GM12875 (cell line): ENCODE results near the gene NUMA1.

Experiments used
- H3K4me3 ChIP-seq: one replicate; pipeline ENCODE4 v1.5.1; 2011; ENCODE audit warnings: low read depth, low read length, control low read depth
- TF ChIP-seq, protein P1 (sequence below): IDR thresholded peaks from 2 replicates; pipeline ENCODE4 v1.5.1; 2011; ENCODE audit warnings: low read depth, mild to moderate bottlenecking, control low read depth, inconsistent platforms, low read length, moderate library complexity, borderline replicate concordance; ENCODE audit not compliant: insufficient read depth

Gene NUMA1

DNA sequence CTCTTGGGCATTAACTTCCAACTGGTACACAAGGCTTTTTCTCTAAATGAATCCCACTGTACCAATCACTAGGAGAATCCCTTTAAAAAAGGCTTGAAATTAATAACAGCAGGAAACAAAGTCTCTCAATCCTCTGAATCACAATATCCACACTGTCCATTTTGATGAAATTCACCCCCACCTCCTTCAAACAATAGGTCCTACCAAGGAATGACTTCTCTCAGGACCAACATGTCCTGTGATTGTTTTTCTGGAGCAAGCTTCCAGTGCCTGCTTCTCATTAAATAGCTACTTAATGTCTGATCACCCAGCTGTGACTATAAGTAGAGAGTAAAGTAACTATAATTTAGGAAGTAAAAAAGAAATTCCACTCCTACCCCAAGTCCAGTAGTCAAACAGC, 13.1 kb downstream of the NUMA1 start:
- no peak overlapping the region for H3K4me3 ChIP-seq
- TF ChIP-seq, protein P1, sequence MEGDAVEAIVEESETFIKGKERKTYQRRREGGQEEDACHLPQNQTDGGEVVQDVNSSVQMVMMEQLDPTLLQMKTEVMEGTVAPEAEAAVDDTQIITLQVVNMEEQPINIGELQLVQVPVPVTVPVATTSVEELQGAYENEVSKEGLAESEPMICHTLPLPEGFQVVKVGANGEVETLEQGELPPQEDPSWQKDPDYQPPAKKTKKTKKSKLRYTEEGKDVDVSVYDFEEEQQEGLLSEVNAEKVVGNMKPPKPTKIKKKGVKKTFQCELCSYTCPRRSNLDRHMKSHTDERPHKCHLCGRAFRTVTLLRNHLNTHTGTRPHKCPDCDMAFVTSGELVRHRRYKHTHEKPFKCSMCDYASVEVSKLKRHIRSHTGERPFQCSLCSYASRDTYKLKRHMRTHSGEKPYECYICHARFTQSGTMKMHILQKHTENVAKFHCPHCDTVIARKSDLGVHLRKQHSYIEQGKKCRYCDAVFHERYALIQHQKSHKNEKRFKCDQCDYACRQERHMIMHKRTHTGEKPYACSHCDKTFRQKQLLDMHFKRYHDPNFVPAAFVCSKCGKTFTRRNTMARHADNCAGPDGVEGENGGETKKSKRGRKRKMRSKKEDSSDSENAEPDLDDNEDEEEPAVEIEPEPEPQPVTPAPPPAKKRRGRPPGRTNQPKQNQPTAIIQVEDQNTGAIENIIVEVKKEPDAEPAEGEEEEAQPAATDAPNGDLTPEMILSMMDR = no peak

DNA sequence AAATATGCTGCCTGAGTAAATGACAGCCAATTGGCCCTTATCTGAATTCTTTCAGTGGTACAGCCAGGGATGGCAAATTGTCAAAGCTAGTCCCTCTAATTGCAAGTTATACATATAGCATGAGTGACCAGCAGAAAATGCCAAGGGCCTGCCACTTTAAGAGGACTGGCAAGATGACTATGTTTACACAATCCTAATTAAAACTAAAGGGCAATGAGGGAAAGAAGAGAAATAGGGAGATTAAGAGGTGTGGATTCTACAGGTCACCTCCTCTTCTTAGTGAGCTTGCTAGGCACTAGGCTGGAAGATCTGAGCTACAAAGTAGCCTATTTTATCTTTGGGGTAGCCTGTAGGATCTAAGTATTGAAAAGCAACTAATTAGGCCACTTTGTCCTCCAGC, 13.5 kb downstream of the NUMA1 start:
- H3K4me3 ChIP-seq = no peak overlapping the region
- TF ChIP-seq, protein P1 = no peak

DNA sequence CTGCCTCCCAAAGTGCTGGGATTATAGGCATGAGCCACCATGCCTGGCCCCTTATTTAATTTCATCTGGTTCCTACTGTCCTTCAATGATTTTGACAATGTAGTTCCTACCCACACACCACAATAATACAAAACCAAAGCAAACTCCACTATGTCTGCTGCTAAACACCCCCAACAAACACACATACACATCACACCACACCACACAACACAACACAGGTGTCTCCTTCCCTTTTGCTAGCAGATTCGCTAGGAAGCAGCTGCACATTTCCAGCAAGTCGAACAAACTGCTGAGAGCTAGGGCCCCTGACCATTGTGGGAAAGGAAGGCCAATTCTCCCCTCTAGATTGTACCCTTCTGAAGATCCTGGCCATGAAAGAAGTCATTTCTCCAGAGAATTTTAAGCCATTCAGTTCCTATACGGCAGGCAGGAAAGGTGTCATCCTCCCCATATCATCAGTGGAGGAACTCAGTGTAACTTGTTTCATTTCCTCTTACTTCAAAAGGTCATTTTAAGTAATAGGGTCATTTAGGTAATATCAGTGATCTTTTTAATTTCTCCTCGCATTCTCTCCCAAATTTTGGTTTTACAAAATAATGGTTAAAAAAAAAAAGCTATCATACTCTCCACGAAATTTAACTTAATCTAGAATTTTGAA, 18.5 kb downstream of the NUMA1 start:
- TF ChIP-seq, protein P1 = no peak
- no peak overlapping the region for H3K4me3 ChIP-seq

DNA sequence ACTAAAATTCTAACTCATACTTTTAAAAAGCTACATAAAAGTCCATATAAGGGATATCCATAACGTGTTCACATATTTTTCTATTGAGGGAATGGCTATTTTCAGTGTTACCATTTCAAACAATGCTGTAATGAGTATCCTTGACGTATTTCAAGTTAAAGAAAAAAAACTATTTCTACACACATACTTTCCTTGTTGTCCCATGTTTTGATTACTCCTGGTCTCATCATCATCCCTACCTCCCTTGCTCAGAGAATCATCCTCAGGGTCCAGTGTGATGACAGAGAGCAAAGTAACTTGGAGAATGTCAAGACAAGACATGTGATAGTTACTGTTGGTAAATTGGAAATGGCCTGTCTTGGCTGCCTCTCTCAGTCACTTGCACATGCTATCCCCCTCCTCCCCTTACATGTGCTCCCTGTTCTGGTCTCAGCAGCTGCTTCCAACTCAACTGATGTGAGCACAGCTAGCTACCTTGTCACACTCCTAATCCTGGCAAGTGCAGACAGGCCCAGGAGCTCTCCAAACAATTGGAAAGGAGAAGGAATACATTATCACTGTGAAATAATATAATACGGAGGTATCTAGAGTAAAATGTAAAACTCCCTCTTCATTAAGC, 21.8 kb downstream of the NUMA1 start:
- no peak overlapping the region for H3K4me3 ChIP-seq
- TF ChIP-seq, protein P1 = no peak

DNA sequence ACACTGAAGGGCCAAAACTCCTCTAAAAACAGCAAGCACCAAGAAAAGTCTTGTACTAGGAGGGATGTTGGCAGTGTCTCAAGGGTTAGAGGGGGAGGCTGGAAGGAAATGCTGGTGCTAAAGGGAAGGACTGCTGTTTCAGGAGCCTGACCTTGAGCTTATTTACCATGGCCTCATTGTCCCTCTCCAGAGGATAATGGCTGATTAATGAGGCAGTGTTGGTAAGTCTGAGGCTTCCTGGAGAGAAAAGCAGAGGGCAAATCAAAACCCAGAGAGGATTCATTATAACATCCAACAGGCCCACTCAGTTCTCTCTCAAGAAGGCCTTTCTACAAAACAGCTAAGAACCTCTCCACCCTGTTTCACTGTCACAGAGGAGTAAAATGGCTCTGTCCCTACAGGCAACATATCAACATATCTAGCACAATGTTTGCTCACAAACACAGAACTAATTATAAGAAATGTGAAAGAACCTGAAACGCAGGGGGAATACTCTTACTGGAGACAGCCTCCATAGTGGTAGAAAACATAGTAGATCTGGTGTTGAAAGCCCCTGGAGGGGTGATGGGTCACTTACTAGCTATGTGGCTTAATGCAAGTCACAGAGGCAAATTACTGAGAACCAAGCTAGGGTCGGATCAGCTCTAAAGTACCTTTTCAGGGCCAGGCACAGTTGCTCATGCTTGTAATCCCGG, 31.4 kb downstream of the NUMA1 start:
- TF ChIP-seq, protein P1 = no peak

DNA sequence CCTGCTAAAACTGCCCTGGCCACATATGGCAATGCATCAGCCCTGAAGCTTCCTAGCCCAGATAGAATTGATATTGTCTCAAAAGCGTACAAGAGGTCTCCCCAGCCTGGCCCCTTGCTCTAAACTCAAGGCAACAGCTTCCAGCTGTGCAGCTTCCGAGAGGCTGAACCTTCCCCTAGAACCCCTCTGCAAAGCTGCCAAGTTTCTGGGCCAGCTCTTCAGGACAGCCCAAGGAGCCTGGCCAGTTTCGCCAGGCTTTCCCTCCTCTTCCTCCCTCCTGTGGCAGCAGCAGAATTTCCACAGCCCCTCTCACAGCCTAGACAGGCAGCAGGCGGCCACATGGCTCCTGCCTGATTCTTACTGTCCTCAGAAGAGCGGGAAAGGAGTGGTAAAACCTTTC, 34.5 kb downstream of the NUMA1 start:
- no peak overlapping the region for H3K4me3 ChIP-seq
- TF ChIP-seq, protein P1 = no peak

More for the DNA sequence above, 31.4 kb downstream of the NUMA1 start:
- H3K4me3 ChIP-seq = no peak overlapping the region
